ENCODE results near the gene CROCC2. TPM values are rescaled to one million over a fixed set of nuclear protein-coding genes. Genes with fewer than 3 reads are reported as not detected.

Gene CROCC2
- total and polyA plus RNA-seq, 2 of the 13 experiments (the other 11 are each of a cell fraction or from before 2014, with no cell fraction given), result not detected

- TF ChIP-seq ZNF142 (CRISPR knock-in tag; IDR thresholded peaks at IDR 0.05) (0 out of 2 replicates have a peak, but pooled peaks have one; percentile 70), ZGPAT (CRISPR knock-in tag; IDR thresholded peaks at IDR 0.05) (peak; percentile 96), ZNF335 (CRISPR knock-in tag; IDR thresholded peaks at IDR 0.05) (peak; percentile 79), SMARCC2 (IDR thresholded peaks at IDR 0.05) (no peak), E2F2 (CRISPR knock-in tag; IDR thresholded peaks at IDR 0.05; ENCODE audit: borderline replicate concordance) (no peak), KMT2A (CRISPR knock-in tag; IDR thresholded peaks at IDR 0.05) (peak; percentile 79), ZNF570 (CRISPR knock-in tag; IDR thresholded peaks at IDR 0.05; ENCODE audit: borderline replicate concordance) (no peak), ATF6 (CRISPR knock-in tag; conservative IDR thresholded peaks at IDR 0.05) (no peak), HES4 (CRISPR knock-in tag; IDR thresholded peaks at IDR 0.05; ENCODE audit: borderline replicate concordance) (peak; percentile 97)
- TF ChIP-seq, protein P1, sequence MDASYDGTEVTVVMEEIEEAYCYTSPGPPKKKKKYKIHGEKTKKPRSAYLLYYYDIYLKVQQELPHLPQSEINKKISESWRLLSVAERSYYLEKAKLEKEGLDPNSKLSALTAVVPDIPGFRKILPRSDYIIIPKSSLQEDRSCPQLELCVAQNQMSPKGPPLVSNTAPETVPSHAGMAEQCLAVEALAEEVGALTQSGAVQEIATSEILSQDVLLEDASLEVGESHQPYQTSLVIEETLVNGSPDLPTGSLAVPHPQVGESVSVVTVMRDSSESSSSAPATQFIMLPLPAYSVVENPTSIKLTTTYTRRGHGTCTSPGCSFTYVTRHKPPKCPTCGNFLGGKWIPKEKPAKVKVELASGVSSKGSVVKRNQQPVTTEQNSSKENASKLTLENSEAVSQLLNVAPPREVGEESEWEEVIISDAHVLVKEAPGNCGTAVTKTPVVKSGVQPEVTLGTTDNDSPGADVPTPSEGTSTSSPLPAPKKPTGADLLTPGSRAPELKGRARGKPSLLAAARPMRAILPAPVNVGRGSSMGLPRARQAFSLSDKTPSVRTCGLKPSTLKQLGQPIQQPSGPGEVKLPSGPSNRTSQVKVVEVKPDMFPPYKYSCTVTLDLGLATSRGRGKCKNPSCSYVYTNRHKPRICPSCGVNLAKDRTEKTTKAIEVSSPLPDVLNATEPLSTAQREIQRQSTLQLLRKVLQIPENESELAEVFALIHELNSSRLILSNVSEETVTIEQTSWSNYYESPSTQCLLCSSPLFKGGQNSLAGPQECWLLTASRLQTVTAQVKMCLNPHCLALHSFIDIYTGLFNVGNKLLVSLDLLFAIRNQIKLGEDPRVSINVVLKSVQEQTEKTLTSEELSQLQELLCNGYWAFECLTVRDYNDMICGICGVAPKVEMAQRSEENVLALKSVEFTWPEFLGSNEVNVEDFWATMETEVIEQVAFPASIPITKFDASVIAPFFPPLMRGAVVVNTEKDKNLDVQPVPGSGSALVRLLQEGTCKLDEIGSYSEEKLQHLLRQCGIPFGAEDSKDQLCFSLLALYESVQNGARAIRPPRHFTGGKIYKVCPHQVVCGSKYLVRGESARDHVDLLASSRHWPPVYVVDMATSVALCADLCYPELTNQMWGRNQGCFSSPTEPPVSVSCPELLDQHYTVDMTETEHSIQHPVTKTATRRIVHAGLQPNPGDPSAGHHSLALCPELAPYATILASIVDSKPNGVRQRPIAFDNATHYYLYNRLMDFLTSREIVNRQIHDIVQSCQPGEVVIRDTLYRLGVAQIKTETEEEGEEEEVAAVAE (CRISPR knock-in tag; IDR thresholded peaks at IDR 0.05; ENCODE audit: borderline replicate concordance), result peak; percentile 84
Measured at GRCh38 chr2:240857039-240858008, 48.8 kb upstream of the CROCC2 start (continued).

All from HepG2 (cell line).